ENCODE data around the gene FGF18. TPM values are rescaled to one million over a fixed set of nuclear protein-coding genes. Genes with fewer than 3 reads are reported as not detected.

The FGF18 gene
- polyA plus RNA-seq, 1 experiment: 0.27 TPM

GRCh38 chr5:171479776-171480125, 60.3 kb downstream of the FGF18 start:
- TF ChIP-seq CTCF (IDR thresholded peaks at IDR 0.05; ENCODE audit: low read depth, low read length): no peak
- Histone ChIP-seq H3K27me3 (ENCODE audit: control insufficient read depth, insufficient read depth, low read length) (peaks cover 3% of the 10 kb centered on the region), H3K27ac (ENCODE audit: low read depth, low read length) (no peak overlapping the region), H3K9me3 (ENCODE audit: control insufficient read depth, insufficient read depth, low read length) (no peaks in the 10 kb centered on the region; the same call in 1 of the 2 replicates), H3K4me3 (ENCODE audit: low read depth, low read length) (no peak overlapping the region)
- CTCF ChIA-PET: no interaction called here
- no peak for DNase-seq (ENCODE audit: low read depth, low spot score)
- POLR2A ChIA-PET: no interaction called here

- Histone ChIP-seq H3K4me3 (ENCODE audit: low read depth, low read length) (no peak overlapping the region), H3K27me3 (ENCODE audit: control insufficient read depth, insufficient read depth, low read length) (peaks cover 3% of the 10 kb centered on the region), H3K27ac (ENCODE audit: low read depth, low read length) (no peak overlapping the region), H3K9me3 (ENCODE audit: control insufficient read depth, insufficient read depth, low read length) (no peaks in the 10 kb centered on the region)
- ChIA-PET CTCF (no interaction called here), POLR2A (no interaction called here)
- no peak for TF ChIP-seq CTCF (IDR thresholded peaks at IDR 0.05; ENCODE audit: low read depth, low read length)
- DNase-seq (ENCODE audit: low read depth, low spot score): no peak
These were observed 60.8 kb downstream of the FGF18 start for GRCh38 chr5:171480239-171480638.

DNA sequence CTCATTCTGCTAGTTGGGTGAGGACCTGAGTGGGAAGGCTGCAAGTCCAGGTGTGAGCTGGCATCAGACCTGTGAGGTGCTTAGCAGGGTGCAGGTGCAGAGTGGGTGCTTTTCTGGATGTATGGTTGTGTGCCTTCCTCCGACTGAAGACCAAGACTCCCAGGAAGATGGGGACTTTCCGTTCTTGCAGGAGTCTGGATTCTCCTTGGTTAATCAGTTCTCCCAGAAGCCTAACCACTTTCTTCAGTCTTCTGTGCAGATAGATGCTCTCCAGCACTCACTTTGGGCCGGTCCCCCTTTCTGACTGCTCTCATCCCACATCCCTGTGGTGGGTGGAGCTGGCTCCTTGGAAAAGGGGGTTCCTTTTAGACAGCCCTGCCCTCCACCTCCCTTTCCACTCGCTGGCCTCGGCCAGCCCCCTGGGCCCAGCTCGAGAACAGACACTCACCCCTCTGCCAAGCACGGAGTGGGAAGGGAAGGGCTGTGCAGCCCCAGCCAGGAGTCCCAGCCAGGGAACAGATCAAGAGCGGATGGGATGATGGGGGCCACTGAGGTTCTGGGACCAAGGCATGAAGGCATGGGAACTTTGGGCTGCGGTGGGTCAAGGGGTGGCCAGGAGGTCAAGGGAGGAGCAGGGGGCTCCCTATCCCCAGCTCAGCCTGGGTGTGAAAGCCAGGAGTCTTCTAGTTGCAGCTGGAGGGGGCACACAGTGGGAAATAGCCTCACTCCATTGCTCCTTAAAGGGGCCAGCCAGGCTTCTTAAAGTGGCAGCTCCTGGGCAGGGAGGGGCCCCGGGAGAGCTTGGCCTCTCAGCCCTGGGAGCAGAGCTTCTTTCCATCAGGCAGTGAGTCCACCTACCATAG, 62.4 kb downstream of the FGF18 start:
- CTCF ChIA-PET: no interaction called here
- Histone ChIP-seq H3K27ac (ENCODE audit: low read depth, low read length) (no peak overlapping the region), H3K27me3 (ENCODE audit: control insufficient read depth, insufficient read depth, low read length) (peaks cover 11% of the 10 kb centered on the region), H3K4me3 (ENCODE audit: low read depth, low read length) (no peak overlapping the region), H3K9me3 (ENCODE audit: control insufficient read depth, insufficient read depth, low read length) (no peaks in the 10 kb centered on the region)
- no peak for TF ChIP-seq CTCF (IDR thresholded peaks at IDR 0.05; ENCODE audit: low read depth, low read length)
- DNase-seq (ENCODE audit: low read depth, low spot score): no peak
- POLR2A ChIA-PET: interaction anchor here (0.6 to 0.7 kb wide), 2 partner anchors 21 to 142 kb away, joined by 3 to 4 read pairs; no protein-coding TSS in a partner anchor

GRCh38 chr5:171482434-171482730, 62.9 kb downstream of the FGF18 start:
- H3K4me3 ChIP-seq (ENCODE audit: low read depth, low read length): no peak overlapping the region
- no peak for TF ChIP-seq CTCF (IDR thresholded peaks at IDR 0.05; ENCODE audit: low read depth, low read length)
- H3K27ac ChIP-seq (ENCODE audit: low read depth, low read length): no peak overlapping the region
- no peaks in the 10 kb centered on the region for H3K9me3 ChIP-seq (ENCODE audit: control insufficient read depth, insufficient read depth, low read length)
- CTCF ChIA-PET: interaction anchor here (1.9 kb wide), 1 partner anchor 429 kb away, joined by 5 read pairs; no protein-coding TSS in a partner anchor
- no peak for DNase-seq (ENCODE audit: low read depth, low spot score)
- H3K27me3 ChIP-seq (ENCODE audit: control insufficient read depth, insufficient read depth, low read length): peaks cover 15% of the 10 kb centered on the region
- POLR2A ChIA-PET: interaction anchor here (0.6 kb wide), 1 partner anchor 21 kb away, joined by 3 read pairs; no protein-coding TSS in a partner anchor

- peak; percentile 59 for DNase-seq (ENCODE audit: low read depth, low spot score)
- no peaks in the 10 kb centered on the region for H3K9me3 ChIP-seq (ENCODE audit: control insufficient read depth, insufficient read depth, low read length)
- peak overlapping the region; percentile 21 for H3K27ac ChIP-seq (ENCODE audit: low read depth, low read length)
- POLR2A ChIA-PET: interaction anchor here (1.5 kb wide), 1 partner anchor 37 kb away, joined by 3 read pairs; no protein-coding TSS in a partner anchor
- H3K27me3 ChIP-seq (ENCODE audit: control insufficient read depth, insufficient read depth, low read length): peaks cover 16% of the 10 kb centered on the region
- TF ChIP-seq CTCF (IDR thresholded peaks at IDR 0.05; ENCODE audit: low read depth, low read length): no peak
- no peak overlapping the region for H3K4me3 ChIP-seq (ENCODE audit: low read depth, low read length)
- CTCF ChIA-PET: interaction anchor here (0.6 to 2.4 kb wide), 11 partner anchors 11 to 428 kb away, joined by 3 to 17 read pairs (median 5); partner anchors contain the start of gene FGF18
These were observed 64.2 kb downstream of the FGF18 start for GRCh38 chr5:171483551-171484135.

All from AG04450 (cell line).